Trophoblast cell (in vitro differentiated cells and primary cell): ENCODE results near the gene SF3A1.
"Not testable (repeated sequence)": the region's sequence is repeated elsewhere in the genome, so short reads cannot be mapped to it uniquely, and the experiment has no call there.

ENCODE experiments used
- DNase-seq, 2 donors: peaks; one replicate each; pipeline ENCODE4 v3.0.0-alpha.2; 2016
- H2AFZ ChIP-seq: 2 replicates; pipeline ENCODE4 v1.6.1; 2013; ENCODE audit warnings: low read length, moderate library complexity, mild to moderate bottlenecking; ENCODE audit not compliant: insufficient read depth, poor library complexity
- H2AK5ac ChIP-seq: 2 replicates; pipeline ENCODE4 v1.6.1; 2013; ENCODE audit warnings: mild to moderate bottlenecking, low read length
- H2BK120ac ChIP-seq: 2 replicates; pipeline ENCODE4 v1.6.1; 2013; ENCODE audit warnings: low read length, mild to moderate bottlenecking, moderate library complexity; ENCODE audit not compliant: insufficient read depth, poor library complexity
- H2BK12ac ChIP-seq: 2 replicates; pipeline ENCODE4 v1.6.1; 2013; ENCODE audit warnings: mild to moderate bottlenecking, low read length, moderate library complexity
- H2BK5ac ChIP-seq: 2 replicates; pipeline ENCODE4 v1.6.1; 2013; ENCODE audit warnings: low read length, low read depth, moderate library complexity, mild to moderate bottlenecking; ENCODE audit not compliant: poor library complexity
- H3K14ac ChIP-seq: 2 replicates; pipeline ENCODE4 v1.6.1; 2013; ENCODE audit warnings: mild to moderate bottlenecking, low read length
- H3K18ac ChIP-seq: 2 replicates; pipeline ENCODE4 v1.6.1; 2013; ENCODE audit warnings: mild to moderate bottlenecking, low read length
- H3K23ac ChIP-seq: 2 replicates; pipeline ENCODE4 v1.6.1; 2013; ENCODE audit warnings: low read length
- H3K27ac ChIP-seq: 2 replicates; pipeline ENCODE4 v1.5.1; 2013; ENCODE audit warnings: low read depth, mild to moderate bottlenecking, inconsistent platforms, low read length, moderate library complexity
- H3K27me3 ChIP-seq: 2 replicates; pipeline ENCODE4 v1.6.1; 2013; ENCODE audit warnings: inconsistent platforms, mild to moderate bottlenecking, low read length, moderate library complexity; ENCODE audit not compliant: insufficient read depth
- H3K36me3 ChIP-seq, 2 experiments: 1 replicate in 1 of 2; 2 replicates in 1 of 2; pipeline ENCODE4 v1.6.1; 2013; ENCODE audit warnings: low read length in 2 of 2, mild to moderate bottlenecking in 2 of 2, moderate library complexity in 1 of 2; ENCODE audit not compliant: insufficient read depth in 2 of 2, control insufficient read depth in 1 of 2
- H3K4ac ChIP-seq: 2 replicates; pipeline ENCODE4 v1.6.1; 2013; ENCODE audit warnings: low read depth, mild to moderate bottlenecking, low read length, moderate library complexity
- H3K4me1 ChIP-seq, 2 experiments: 1 replicate in 1 of 2; 2 replicates in 1 of 2; pipeline ENCODE4 v1.6.1; 2013; ENCODE audit warnings: low read length in 2 of 2, mild to moderate bottlenecking in 2 of 2, moderate library complexity in 1 of 2; ENCODE audit not compliant: insufficient read depth in 2 of 2, control insufficient read depth in 1 of 2
- H3K4me2 ChIP-seq: 2 replicates; pipeline ENCODE4 v1.6.1; 2013; ENCODE audit warnings: inconsistent platforms, mild to moderate bottlenecking, low read length, moderate library complexity
- H3K4me3 ChIP-seq: 2 replicates; pipeline ENCODE4 v1.5.1; 2013; ENCODE audit warnings: mild to moderate bottlenecking, low read depth, low read length, inconsistent platforms
- H3K79me1 ChIP-seq: one replicate; pipeline ENCODE4 v1.6.1; 2013; ENCODE audit warnings: low read length
- H3K79me2 ChIP-seq: 2 replicates; pipeline ENCODE4 v1.6.1; 2013; ENCODE audit warnings: low read length, mild to moderate bottlenecking; ENCODE audit not compliant: control insufficient read depth, insufficient read depth, poor library complexity
- H3K9ac ChIP-seq: 2 replicates; pipeline ENCODE4 v1.6.1; 2013; ENCODE audit warnings: mild to moderate bottlenecking, low read length
- H3K9me3 ChIP-seq: 2 replicates; pipeline ENCODE4 v1.6.1; 2013; ENCODE audit warnings: low read depth, mild to moderate bottlenecking, control low read depth, inconsistent platforms, low read length; ENCODE audit not compliant: insufficient read depth
- H4K12ac ChIP-seq: 2 replicates; pipeline ENCODE4 v1.6.1; 2013; ENCODE audit warnings: low read depth, mild to moderate bottlenecking, low read length, moderate library complexity
- H4K8ac ChIP-seq: 2 replicates; pipeline ENCODE4 v1.6.1; 2013; ENCODE audit warnings: low read depth, mild to moderate bottlenecking, low read length, moderate library complexity
- H4K91ac ChIP-seq: one replicate; pipeline ENCODE4 v1.6.1; 2013; ENCODE audit warnings: low read depth, mild to moderate bottlenecking, low read length, moderate library complexity
- WGBS: extraction: QIAGEN DNeasy Blood & Tissue Kit; methylation state at CpG from one replicate; pipeline ENCODE4 v1.1.7; 2013; ENCODE audit warnings: missing lambda C conversion rate; ENCODE audit not compliant: insufficient read length, insufficient coverage; ENCODE audit errors: extremely low coverage; 5-methylcytosine and 5-hydroxymethylcytosine counted together

SF3A1 gene

DNA sequence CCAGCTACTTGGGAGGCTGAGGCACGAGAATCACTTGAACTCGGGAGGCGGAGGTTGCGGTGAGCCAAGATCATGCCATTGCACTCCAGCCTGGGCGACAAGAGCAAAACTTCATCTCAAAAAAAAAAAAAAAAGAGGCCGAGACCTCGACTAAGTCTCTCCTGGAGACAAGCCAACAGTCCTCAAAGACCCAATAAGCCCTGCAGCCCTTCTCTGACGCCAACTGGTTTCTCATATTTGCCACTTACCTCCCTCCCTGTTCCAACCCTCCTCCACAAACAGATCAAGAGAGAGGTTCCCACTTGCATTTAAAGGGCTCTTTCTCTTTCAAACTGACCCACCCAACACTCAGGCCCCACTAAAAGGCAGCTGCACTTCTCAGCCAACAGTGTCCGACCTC is 18.4 kb downstream of the SF3A1 start:
- H3K4me1 ChIP-seq, H3K23ac ChIP-seq, H2AK5ac ChIP-seq, H2AFZ ChIP-seq, H4K91ac ChIP-seq, H3K4ac ChIP-seq, H3K79me1 ChIP-seq, H2BK5ac ChIP-seq, H3K9me3 ChIP-seq, H2BK12ac ChIP-seq, H3K14ac ChIP-seq, H3K79me2 ChIP-seq, H3K9ac ChIP-seq, DNase-seq, H4K8ac ChIP-seq, H4K12ac ChIP-seq, H3K18ac ChIP-seq, H2BK120ac ChIP-seq, H3K4me3 ChIP-seq, H3K27ac ChIP-seq, H3K27me3 ChIP-seq, H3K4me2 ChIP-seq: not testable (repeated sequence)
- peaks cover 89 to 96% of the 10 kb centered on the region in 2 experiments for H3K36me3 ChIP-seq
- WGBS, result no CpG with 5 or more reads among the region's 9 CpGs

DNA sequence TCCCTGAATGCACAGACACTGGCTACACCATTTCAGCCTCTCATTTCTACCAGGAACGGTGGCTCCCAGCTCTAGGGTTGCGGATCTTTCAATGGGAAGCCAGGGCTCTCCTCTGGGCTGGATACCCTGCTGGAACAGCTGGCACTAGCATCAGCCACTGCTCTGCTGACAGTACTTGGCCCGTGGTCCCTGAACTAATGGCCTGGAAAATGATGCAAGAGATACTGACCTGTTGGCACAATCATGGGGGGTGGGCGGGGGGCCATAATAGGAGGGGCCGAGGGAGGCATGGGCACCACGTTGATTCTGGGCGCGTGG is 19.3 kb downstream of the SF3A1 start:
- no peak overlapping the region for H3K4me3 ChIP-seq
- no peak overlapping the region for H2BK5ac ChIP-seq
- no peaks in the 10 kb centered on the region for H3K79me2 ChIP-seq
- H3K4me2 ChIP-seq, result no peak overlapping the region
- H4K12ac ChIP-seq, result no peak overlapping the region
- no peak overlapping the region for H2BK12ac ChIP-seq
- no peak overlapping the region for H3K18ac ChIP-seq
- peaks cover 14 to 19% of the 10 kb centered on the region in 2 experiments for H3K4me1 ChIP-seq
- H3K4ac ChIP-seq, result no peak overlapping the region
- no peak for DNase-seq
- H3K36me3 ChIP-seq, result peaks cover 88 to 95% of the 10 kb centered on the region in 2 experiments
- peaks cover 2% of the 10 kb centered on the region for H3K9me3 ChIP-seq
- WGBS, result no CpG with 5 or more reads among the region's 8 CpGs
- H3K9ac ChIP-seq, result no peak overlapping the region
- H2AK5ac ChIP-seq, result no peak overlapping the region
- no peak overlapping the region for H4K91ac ChIP-seq
- H3K27me3 ChIP-seq, result no peaks in the 10 kb centered on the region
- no peak overlapping the region for H4K8ac ChIP-seq
- peaks cover 9% of the 10 kb centered on the region for H3K79me1 ChIP-seq
- no peak overlapping the region for H2BK120ac ChIP-seq
- no peak overlapping the region for H3K23ac ChIP-seq
- H2AFZ ChIP-seq, result no peak overlapping the region
- H3K27ac ChIP-seq, result no peak overlapping the region
- no peak overlapping the region for H3K14ac ChIP-seq

DNA sequence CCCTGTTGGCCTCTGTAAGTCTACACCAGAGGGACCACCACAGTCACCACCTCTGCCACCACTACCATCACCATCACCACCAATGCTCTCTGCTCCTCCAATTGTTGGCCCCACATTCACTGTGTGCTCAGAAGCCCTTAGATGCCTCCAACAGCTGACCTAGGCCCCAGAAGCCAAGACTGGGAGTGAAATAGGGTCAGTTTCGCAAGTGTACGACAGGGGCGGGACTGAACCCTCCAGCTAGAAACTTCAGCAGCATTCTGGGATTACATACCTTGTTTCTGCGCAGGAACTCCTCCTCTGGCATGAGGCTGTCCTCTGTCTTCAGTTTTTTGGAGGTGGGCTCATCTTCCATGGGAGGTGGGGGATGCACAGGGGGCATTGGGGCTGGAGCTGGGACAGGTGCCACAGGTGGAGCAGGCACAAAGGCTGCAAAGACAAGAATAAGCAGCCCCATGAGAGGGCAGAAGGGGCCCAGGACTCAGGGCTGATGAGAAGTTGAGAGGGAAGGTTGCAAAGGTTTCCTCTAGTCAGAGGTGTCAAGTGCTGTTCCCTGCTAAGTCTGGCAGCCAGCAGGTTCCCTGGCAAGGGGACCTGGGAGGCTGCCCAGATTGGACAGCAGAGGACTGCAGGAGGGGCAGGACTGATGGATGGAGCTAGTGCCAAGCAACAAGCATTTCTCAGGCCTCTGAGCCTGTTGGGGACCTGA is 19.8 kb downstream of the SF3A1 start:
- H3K18ac ChIP-seq, result no peak overlapping the region
- H4K91ac ChIP-seq, result no peak overlapping the region
- no peaks in the 10 kb centered on the region for H3K79me2 ChIP-seq
- no peaks in the 10 kb centered on the region for H3K27me3 ChIP-seq
- H2BK120ac ChIP-seq, result no peak overlapping the region
- H3K27ac ChIP-seq, result no peak overlapping the region
- H3K9ac ChIP-seq, result no peak overlapping the region
- H2BK12ac ChIP-seq, result no peak overlapping the region
- H4K8ac ChIP-seq, result no peak overlapping the region
- H3K4me2 ChIP-seq, result no peak overlapping the region
- H2AFZ ChIP-seq, result no peak overlapping the region
- H4K12ac ChIP-seq, result no peak overlapping the region
- no peak overlapping the region for H3K4me3 ChIP-seq
- H3K14ac ChIP-seq, result no peak overlapping the region
- no CpG with 5 or more reads among the region's 4 CpGs for WGBS
- H3K79me1 ChIP-seq, result peaks cover 11% of the 10 kb centered on the region
- no peak overlapping the region for H3K4ac ChIP-seq
- peaks cover 2% of the 10 kb centered on the region for H3K9me3 ChIP-seq
- no peak overlapping the region for H2AK5ac ChIP-seq
- H3K4me1 ChIP-seq, result peaks cover 17 to 22% of the 10 kb centered on the region in 2 experiments
- DNase-seq, result peak in 1 of 2 donors; percentile 37
- H3K23ac ChIP-seq, result no peak overlapping the region
- peaks cover 85 to 90% of the 10 kb centered on the region in 2 experiments for H3K36me3 ChIP-seq
- H2BK5ac ChIP-seq, result no peak overlapping the region

DNA sequence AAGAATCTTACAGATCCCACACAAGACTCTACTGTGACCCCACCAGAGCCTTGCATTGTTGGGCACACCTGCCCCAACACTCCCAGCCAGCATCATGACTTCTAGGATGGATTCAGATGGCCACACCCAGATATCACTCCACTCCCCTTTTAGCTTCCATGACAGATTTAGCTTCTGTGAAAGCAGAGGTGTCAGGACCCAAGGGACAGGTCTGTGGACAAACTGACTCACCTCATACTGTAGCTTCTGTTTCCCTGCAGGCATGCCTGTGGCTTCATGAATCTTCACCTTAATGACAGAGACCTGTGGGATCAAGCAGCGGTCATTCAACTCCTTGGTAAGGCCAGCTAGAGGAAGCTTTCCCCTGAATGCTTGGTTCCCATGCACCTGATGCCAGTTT is 21.5 kb downstream of the SF3A1 start:
- Histone ChIP-seq H3K4me3 (no peak overlapping the region), H3K79me2 (peaks cover 3% of the 10 kb centered on the region), H3K14ac (no peak overlapping the region), H3K4me2 (no peak overlapping the region), H2AK5ac (no peak overlapping the region), H4K91ac (no peak overlapping the region), H2BK5ac (no peak overlapping the region), H4K8ac (no peak overlapping the region), H3K79me1 (peaks cover 17% of the 10 kb centered on the region), H3K18ac (no peak overlapping the region), H2BK120ac (no peak overlapping the region), H3K36me3 (peaks cover 68 to 76% of the 10 kb centered on the region in 2 experiments), H3K27me3 (no peaks in the 10 kb centered on the region), H4K12ac (no peak overlapping the region), H3K23ac (no peak overlapping the region), H2AFZ (no peak overlapping the region), H3K9me3 (peaks cover 2% of the 10 kb centered on the region), H3K27ac (no peak overlapping the region), H3K4ac (no peak overlapping the region), H3K9ac (no peak overlapping the region), H3K4me1 (peaks cover 23 to 28% of the 10 kb centered on the region in 2 experiments), H2BK12ac (no peak overlapping the region)
- WGBS, result no CpG with 5 or more reads among the region's 1 CpG
- peak; percentile 58 to 62 for DNase-seq
